Measurements from ENCODE around the gene MAFF. TPM values are rescaled to one million over a fixed set of nuclear protein-coding genes. Genes with fewer than 3 reads are reported as not detected.
A peak's percentile ranks its signal among the peaks of the same experiment; 100 is the strongest.

MAFF gene
- total and polyA plus RNA-seq, 9 of the 15 experiments (the other 6 are each of a cell fraction or from before 2014, with no cell fraction given): 0.51 to 8.0 (median 5.4) TPM

DNA sequence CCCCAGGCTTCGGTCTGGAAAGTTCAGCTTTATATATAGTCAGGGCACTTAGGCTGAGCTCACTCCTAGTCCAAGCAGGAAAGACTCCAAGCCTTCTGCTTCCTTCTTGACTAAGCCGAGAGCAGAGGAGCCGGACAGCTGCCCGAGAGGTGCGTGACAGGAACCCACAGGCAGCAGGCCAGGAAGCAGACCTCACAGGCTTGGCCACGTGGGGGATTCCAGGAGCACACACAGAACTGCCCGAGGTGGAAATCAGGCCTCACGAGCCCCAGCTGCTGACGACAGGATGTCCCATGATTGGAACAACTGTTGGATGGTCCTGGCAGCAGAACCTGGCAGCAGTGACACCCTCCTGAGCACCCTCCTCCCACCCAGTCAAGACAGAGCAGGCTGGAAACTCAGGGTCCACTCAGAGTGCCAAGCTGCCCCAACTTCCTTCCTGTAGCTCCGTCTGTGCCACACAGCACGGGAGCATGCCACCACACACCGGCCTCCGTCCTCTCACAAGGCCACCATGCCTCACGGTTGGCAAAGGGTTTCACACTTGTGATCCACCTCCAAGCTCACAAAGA is 25.5 kb upstream of the MAFF start:
- in situ Hi-C loops (cut with MboI) (no loop called here), intact Hi-C loops (cut with micrococcal nuclease) (no loop called here)
- BruUV-seq (replicated peaks): no TSS peak
- Histone ChIP-seq H4K20me1 (replicated peaks; ENCODE audit: control insufficient read depth, insufficient read depth, low read length) (no peaks in the 10 kb centered on the region), H3K4me1 (replicated peaks in 1 of 2; ENCODE audit: control insufficient read depth in 2 of 2, insufficient read depth in 2 of 2, low read length in 2 of 2) (peaks cover 29 to 42% of the 10 kb centered on the region in 2 experiments), H3K27ac (ENCODE audit: extremely low read depth, low read depth, low read length) (no peak overlapping the region), H3K9me3 (replicated peaks; ENCODE audit: control insufficient read depth, insufficient read depth, low read depth, low read length) (no peaks in the 10 kb centered on the region), H3K36me3 (ENCODE audit: control insufficient read depth, insufficient read depth, low read length) (no peaks in the 10 kb centered on the region), H3K79me2 (ENCODE audit: control insufficient read depth, insufficient read depth, low read length) (peaks cover 14% of the 10 kb centered on the region), H3K27me3 (ENCODE audit: control insufficient read depth in 2 of 2, insufficient read depth in 2 of 2, low read length in 2 of 2) (no peaks in the 10 kb centered on the region), H3K4me2 (ENCODE audit: insufficient read depth, low read length) (no peak overlapping the region), H2AFZ (ENCODE audit: low read depth, low read length) (no peak overlapping the region), H3K9me1 (ENCODE audit: control insufficient read depth, insufficient read depth, low read length) (no peaks in the 10 kb centered on the region), H3K4me3 (no peak overlapping the region), H3K9ac (ENCODE audit: insufficient read depth in 1 of 2, low read depth in 2 of 2, low read length in 2 of 2) (peak overlapping the region in 1 of 2 experiments; percentile 74; a peak in 2 of 4 replicates)
- ATAC-seq: no peak
- FAIRE-seq: no peak
- POLR2A ChIA-PET: interaction anchor here (0.5 to 3.0 kb wide), 3 partner anchors 9 to 1022 kb away, joined by 4 to 16 read pairs (median 5); no protein-coding TSS in a partner anchor
- no peak for DNase-seq (ENCODE audit: extremely low read depth in 1 of 4, low spot score in 3 of 4)
- CTCF ChIA-PET (ENCODE audit: low intra/inter-chr PET ratio): no interaction called here
- 89% methylated on average over 7 of the region's 14 CpGs for WGBS (ENCODE audit: insufficient coverage, low coverage, missing lambda C conversion rate)
- TF ChIP-seq, protein P1, sequence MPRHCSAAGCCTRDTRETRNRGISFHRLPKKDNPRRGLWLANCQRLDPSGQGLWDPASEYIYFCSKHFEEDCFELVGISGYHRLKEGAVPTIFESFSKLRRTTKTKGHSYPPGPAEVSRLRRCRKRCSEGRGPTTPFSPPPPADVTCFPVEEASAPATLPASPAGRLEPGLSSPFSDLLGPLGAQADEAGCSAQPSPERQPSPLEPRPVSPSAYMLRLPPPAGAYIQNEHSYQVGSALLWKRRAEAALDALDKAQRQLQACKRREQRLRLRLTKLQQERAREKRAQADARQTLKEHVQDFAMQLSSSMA (CRISPR knock-in tag; IDR thresholded peaks at IDR 0.05): no peak
- TF ChIP-seq ZMIZ1 (IDR thresholded peaks at IDR 0.05; ENCODE audit: low read depth in 2 of 2, low read length in 2 of 2) (no peak), YY1 (IDR thresholded peaks at IDR 0.05; ENCODE audit: borderline replicate concordance in 1 of 3, control insufficient read depth in 1 of 3, extremely low read depth in 1 of 3, insufficient read depth in 3 of 3, insufficient read length in 1 of 3, insufficient replicate concordance in 2 of 3, low read depth in 1 of 3, low read length in 2 of 3) (no peak), ZNF253 (CRISPR knock-in tag; conservative IDR thresholded peaks at IDR 0.05) (no peak), ZNF165 (CRISPR knock-in tag; IDR thresholded peaks at IDR 0.05; ENCODE audit: borderline replicate concordance) (no peak), SPI1 (IDR thresholded peaks at IDR 0.05; ENCODE audit: borderline replicate concordance, low read depth, low read length) (no peak), CHCHD3 (CRISPR knock-in tag; IDR thresholded peaks at IDR 0.05) (no peak)
- TF ChIP-seq, protein P2, sequence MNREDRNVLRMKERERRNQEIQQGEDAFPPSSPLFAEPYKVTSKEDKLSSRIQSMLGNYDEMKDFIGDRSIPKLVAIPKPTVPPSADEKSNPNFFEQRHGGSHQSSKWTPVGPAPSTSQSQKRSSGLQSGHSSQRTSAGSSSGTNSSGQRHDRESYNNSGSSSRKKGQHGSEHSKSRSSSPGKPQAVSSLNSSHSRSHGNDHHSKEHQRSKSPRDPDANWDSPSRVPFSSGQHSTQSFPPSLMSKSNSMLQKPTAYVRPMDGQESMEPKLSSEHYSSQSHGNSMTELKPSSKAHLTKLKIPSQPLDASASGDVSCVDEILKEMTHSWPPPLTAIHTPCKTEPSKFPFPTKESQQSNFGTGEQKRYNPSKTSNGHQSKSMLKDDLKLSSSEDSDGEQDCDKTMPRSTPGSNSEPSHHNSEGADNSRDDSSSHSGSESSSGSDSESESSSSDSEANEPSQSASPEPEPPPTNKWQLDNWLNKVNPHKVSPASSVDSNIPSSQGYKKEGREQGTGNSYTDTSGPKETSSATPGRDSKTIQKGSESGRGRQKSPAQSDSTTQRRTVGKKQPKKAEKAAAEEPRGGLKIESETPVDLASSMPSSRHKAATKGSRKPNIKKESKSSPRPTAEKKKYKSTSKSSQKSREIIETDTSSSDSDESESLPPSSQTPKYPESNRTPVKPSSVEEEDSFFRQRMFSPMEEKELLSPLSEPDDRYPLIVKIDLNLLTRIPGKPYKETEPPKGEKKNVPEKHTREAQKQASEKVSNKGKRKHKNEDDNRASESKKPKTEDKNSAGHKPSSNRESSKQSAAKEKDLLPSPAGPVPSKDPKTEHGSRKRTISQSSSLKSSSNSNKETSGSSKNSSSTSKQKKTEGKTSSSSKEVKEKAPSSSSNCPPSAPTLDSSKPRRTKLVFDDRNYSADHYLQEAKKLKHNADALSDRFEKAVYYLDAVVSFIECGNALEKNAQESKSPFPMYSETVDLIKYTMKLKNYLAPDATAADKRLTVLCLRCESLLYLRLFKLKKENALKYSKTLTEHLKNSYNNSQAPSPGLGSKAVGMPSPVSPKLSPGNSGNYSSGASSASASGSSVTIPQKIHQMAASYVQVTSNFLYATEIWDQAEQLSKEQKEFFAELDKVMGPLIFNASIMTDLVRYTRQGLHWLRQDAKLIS (CRISPR knock-in tag; IDR thresholded peaks at IDR 0.05): no peak
- TF ChIP-seq, protein P3, sequence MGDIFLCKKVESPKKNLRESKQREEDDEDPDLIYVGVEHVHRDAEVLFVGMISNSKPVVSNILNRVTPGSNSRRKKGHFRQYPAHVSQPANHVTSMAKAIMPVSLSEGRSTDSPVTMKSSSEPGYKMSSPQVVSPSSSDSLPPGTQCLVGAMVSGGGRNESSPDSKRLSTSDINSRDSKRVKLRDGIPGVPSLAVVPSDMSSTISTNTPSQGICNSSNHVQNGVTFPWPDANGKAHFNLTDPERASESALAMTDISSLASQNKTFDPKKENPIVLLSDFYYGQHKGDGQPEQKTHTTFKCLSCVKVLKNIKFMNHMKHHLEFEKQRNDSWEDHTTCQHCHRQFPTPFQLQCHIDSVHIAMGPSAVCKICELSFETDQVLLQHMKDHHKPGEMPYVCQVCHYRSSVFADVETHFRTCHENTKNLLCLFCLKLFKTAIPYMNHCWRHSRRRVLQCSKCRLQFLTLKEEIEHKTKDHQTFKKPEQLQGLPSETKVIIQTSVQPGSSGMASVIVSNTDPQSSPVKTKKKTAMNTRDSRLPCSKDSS (IDR thresholded peaks at IDR 0.05; ENCODE audit: low read depth, partially characterized antibody): no peak
